K562 (cell line): ENCODE data around the gene MRPS18B. TPM values are rescaled to one million over a fixed set of nuclear protein-coding genes. Genes with fewer than 3 reads are reported as not detected.
A peak's percentile ranks its signal among the peaks of the same experiment; 100 is the strongest.

Source experiments
- CHD4 ChIP-seq: fragments of 200-600 bp; sonication (generic); IDR thresholded peaks from 3 replicates; pipeline ENCODE4 v1.6.1; 2012; ENCODE audit warnings: low read depth, mild to moderate bottlenecking, mixed read lengths, low read length, inconsistent platforms; ENCODE audit not compliant: insufficient read depth, insufficient replicate concordance, poor library complexity, severe bottlenecking
- GABPA ChIP-seq: fragments of 200-800 bp; sonication (Bioruptor generic); conservative IDR thresholded peaks from 2 replicates; pipeline ENCODE4 v1.6.1; 2016; ENCODE audit warnings: low read depth, missing genetic modification characterization, missing compliant biosample characterization
- KAT2B ChIP-seq: IDR thresholded peaks from one replicate; pipeline ENCODE4 v1.6.1; 2012; ENCODE audit warnings: low read depth, mild to moderate bottlenecking, control low read depth, inconsistent platforms, low read length, moderate library complexity
- LARP7 ChIP-seq: fragments of 450-650 bp; IDR thresholded peaks from 2 replicates; pipeline ENCODE4 v1.6.1; 2016
- MAFG ChIP-seq: fragments of 450-650 bp; conservative IDR thresholded peaks from 2 replicates; pipeline ENCODE4 v1.6.1; 2016; ENCODE audit warnings: missing genetic modification characterization, missing compliant biosample characterization
- PHF21A ChIP-seq: fragments of 450-650 bp; IDR thresholded peaks from 2 replicates; pipeline ENCODE4 v1.6.1; 2017; ENCODE audit warnings: low read depth, borderline replicate concordance
- SAP30 ChIP-seq: fragments of 200-600 bp; sonication (generic); IDR thresholded peaks from 2 replicates; pipeline ENCODE4 v1.6.1; 2012; ENCODE audit warnings: borderline replicate concordance, low read depth, mild to moderate bottlenecking, moderate library complexity, low read length, control low read depth, inconsistent platforms; ENCODE audit not compliant: insufficient read depth, poor library complexity, severe bottlenecking
- SLC30A9 ChIP-seq: fragments of 250-450 bp; sonication (Bioruptor Pico); IDR thresholded peaks from 2 replicates; pipeline ENCODE4 v1.8.0; 2022; ENCODE audit warnings: mild to moderate bottlenecking, moderate library complexity
- TAF7 ChIP-seq: fragments of 450-650 bp; IDR thresholded peaks from 2 replicates; pipeline ENCODE4 v1.6.1; 2016; ENCODE audit warnings: missing genetic modification characterization, missing compliant biosample characterization
- TCF7 ChIP-seq: sonication (generic); IDR thresholded peaks from 2 replicates; pipeline ENCODE4 v1.6.1; 2016; ENCODE audit warnings: antibody characterized with exemption, borderline replicate concordance
- ZNF197 ChIP-seq: fragments of 200-800 bp; sonication (Bioruptor generic); IDR thresholded peaks from 2 replicates; pipeline ENCODE4 v1.6.1; 2016; ENCODE audit warnings: low read depth, missing genetic modification characterization, missing compliant biosample characterization
- ZNF766 ChIP-seq: fragments of 200-800 bp; sonication (Bioruptor generic); conservative IDR thresholded peaks from 2 replicates; pipeline ENCODE4 v1.6.1; 2016; ENCODE audit warnings: missing genetic modification characterization, missing compliant biosample characterization
- polyA plus RNA-seq, 8 experiments: library from polyadenylated mRNA; depleted of rRNA in 4 of 8; stranded (reverse) in 5 of 8; unstranded in 3 of 8; fragments of >200 nt; fragmentation: Nextera tagmentation in 2 of 8; fragmentation: Illumina TruSeq in 1 of 8; extraction: Ambion mirVana in 2 of 8; extraction: Trizol in 1 of 8; gene quantifications; 2 replicates each; pipeline versions ENCODE4 v1.2.1 to v1.2.3, GENCODE V29; 2011 to 2014; ENCODE audit warnings: inconsistent platforms in 1 of 8, missing spikeins in 1 of 8
- total RNA-seq, 7 experiments: library from RNA; depleted of rRNA in 6 of 7; stranded (reverse); fragments of >200 nt in 6 of 7; fragmentation: Illumina TruSeq in 2 of 7; extraction: Trizol in 2 of 7; gene quantifications; 2 replicates each; pipeline versions ENCODE4 v1.2.1 to v1.2.3, GENCODE V29; 2011 to 2021; ENCODE audit warnings: low replicate concordance in 1 of 7
- TF ChIP-seq, protein P1 (sequence below), 2 experiments: fragments of 450-650 bp; IDR thresholded peaks; 2 replicates each; pipeline ENCODE4 v1.6.1; 2016; ENCODE audit warnings: mild to moderate bottlenecking in 2 of 2, borderline replicate concordance in 1 of 2, low read depth in 1 of 2, moderate library complexity in 1 of 2

Gene MRPS18B
- total and polyA plus RNA-seq, 9 of the 15 experiments (the other 6 are each of a cell fraction or from before 2014, with no cell fraction given) = 132 to 383 (median 178) TPM

DNA sequence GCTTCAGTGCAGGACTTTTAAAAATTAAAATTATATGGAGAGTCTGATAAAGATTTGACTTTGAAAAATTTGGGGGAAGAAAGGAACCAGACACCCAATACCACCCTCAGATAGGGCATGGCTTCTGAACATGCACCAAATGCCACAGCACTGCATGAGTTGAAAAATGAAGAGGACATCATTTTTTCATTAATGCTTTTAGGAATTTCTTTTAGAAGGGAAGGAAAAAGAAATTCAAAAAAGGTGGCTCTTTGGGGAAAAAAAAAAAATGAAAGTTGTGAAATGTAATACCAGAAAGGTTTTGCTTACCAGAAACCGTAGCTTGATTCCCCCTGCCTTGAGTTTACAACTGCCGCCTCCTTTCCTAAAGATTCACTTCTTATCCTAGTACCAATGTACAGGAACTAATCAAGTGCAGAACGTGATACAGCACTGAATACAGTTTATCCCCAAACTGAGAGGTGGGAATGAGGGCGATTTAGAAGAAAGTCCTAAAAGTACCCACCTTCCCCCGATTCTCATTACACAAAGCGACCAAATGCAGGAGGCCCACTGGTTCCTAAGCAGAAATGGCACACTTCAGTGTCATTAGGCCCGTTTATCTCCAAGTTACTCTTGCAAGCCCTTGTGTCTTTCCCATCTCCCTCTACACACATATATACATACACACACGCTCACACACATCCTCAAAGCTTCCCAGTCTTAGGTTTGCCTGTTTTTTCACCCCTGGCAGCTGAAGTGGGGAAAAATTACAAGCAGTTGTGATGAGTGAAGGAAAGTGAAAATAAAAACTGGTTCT lies 3.4 kb upstream of the MRPS18B start (continued):
- TF ChIP-seq CHD4 (no peak), ZNF766 (CRISPR knock-in tag) (peak; percentile 41; the same call in 1 of the 2 replicates), KAT2B (no peak), LARP7 (0 out of 2 replicates have a peak, but pooled peaks have one; percentile 53), ZNF197 (CRISPR knock-in tag) (no peak), MAFG (tag) (no peak), SLC30A9 (no peak), GABPA (tag) (no peak), TCF7 (no peak), TAF7 (no peak), SAP30 (no peak), PHF21A (no peak)
- TF ChIP-seq, protein P1, sequence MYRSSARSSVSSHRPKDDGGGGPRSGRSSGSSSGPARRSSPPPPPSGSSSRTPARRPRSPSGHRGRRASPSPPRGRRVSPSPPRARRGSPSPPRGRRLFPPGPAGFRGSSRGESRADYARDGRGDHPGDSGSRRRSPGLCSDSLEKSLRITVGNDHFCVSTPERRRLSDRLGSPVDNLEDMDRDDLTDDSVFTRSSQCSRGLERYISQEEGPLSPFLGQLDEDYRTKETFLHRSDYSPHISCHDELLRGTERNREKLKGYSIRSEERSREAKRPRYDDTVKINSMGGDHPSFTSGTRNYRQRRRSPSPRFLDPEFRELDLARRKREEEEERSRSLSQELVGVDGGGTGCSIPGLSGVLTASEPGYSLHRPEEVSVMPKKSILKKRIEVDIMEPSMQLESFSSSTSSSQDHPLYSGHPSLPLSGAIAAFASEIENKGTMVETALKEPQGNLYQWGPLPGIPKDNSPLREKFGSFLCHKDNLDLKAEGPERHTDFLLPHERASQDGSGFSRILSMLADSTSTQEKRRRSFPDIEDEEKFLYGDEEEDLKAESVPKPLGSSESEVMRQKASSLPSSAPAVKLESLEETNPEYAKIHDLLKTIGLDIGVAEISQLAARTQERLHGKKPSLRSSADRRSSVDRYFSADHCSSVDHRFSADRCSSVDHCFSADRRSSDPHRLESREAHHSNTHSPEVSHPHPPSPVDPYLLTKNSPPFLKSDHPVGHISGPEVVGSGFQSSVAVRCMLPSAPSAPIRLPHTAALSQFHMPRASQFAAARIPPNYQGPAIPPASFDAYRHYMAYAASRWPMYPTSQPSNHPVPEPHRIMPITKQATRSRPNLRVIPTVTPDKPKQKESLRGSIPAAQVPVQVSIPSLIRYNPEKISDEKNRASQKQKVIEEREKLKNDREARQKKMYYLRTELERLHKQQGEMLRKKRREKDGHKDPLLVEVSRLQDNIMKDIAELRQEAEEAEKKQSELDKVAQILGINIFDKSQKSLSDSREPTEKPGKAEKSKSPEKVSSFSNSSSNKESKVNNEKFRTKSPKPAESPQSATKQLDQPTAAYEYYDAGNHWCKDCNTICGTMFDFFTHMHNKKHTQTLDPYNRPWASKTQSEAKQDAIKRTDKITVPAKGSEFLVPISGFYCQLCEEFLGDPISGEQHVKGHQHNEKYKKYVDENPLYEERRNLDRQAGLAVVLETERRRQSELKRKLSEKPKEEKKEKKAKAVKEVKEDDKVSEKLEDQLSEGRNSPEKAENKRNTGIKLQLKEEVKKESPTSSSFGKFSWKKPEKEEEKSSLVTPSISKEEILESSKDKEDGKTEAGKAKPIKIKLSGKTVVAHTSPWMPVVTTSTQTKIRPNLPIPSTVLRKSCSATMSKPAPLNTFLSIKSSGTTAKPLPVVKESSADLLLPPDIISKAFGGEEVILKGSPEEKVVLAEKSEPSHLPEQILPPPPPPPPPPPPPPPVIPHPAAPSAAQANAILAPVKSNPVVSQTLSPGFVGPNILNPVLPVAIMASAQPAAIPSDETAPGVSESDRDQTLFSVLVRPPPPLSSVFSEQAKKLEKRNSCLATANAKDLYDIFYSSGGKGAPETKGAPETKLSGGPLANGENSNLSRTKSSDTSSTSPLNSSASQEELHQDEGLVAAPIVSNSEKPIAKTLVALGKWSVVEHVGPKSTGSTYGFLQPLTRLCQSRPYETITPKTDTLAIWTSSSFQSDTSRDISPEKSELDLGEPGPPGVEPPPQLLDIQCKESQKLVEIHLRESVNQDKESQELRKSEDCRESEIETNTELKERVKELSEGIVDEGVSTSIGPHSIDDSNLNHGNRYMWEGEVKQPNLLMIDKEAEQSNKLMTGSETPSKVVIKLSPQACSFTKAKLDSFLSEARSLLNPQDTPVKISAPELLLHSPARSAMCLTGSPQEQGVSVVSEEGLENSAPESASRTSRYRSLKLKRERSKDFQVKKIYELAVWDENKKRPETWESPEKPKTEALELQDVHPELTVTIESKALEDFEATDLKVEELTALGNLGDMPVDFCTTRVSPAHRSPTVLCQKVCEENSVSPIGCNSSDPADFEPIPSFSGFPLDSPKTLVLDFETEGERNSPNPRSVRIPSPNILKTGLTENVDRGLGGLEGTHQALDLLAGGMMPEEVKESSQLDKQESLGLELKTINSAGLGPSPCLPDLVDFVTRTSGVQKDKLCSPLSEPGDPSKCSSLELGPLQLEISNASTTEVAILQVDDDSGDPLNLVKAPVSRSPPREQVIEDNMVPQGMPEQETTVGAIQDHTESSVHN (IDR thresholded peaks at IDR 0.05; ENCODE audit: borderline replicate concordance in 1 of 2, low read depth in 1 of 2) = no peak
